ENCODE results near the gene ATM. TPM values are rescaled to one million over a fixed set of nuclear protein-coding genes. Genes with fewer than 3 reads are reported as not detected.

ATM gene
- total RNA-seq, 2 experiments from 2014 or later = 125 to 159 TPM

DNA sequence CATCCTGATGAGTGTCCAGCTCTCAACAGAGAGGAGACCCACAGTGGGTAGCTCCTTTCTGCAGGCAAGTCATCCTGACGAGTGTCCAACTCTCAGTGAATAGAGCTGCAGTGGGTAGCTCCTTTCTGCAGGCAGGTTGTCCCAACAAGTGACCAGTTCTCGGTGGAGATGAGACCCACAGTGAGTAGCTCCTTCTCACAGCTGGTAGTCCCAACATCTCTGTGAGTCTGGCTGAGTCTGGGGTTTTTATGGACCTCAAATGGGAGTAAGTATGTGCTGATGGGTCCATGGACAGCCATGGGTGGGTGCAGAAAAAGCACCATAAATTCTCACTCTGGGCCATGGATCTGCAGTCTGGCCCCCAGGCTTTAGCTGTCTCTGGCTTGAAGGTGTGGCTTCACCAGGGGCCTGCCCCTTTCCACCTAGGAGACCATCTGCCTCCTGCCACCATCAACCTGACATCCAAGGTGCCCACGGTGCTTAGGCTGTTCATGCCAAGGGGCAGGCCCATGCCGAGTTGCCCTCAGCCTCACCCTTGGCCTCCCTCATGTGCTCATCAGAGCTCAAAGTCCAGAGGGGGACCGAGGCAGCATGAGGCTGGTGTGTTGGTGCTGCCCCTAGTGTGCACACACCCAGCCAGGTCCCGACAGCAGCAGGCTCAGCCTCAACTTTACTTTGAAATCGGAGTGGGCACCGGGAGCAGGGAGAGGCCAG is 15.7 kb upstream of the ATM start:
- Histone ChIP-seq H3K9me2 (ENCODE audit: insufficient read depth, low read length) (no peaks in the 10 kb centered on the region), H3K9me3 (ENCODE audit: low read length) (peaks cover 72% of the 10 kb centered on the region), H3K4me2 (ENCODE audit: low read length) (no peak overlapping the region), H3K4me1 (ENCODE audit: insufficient read depth, low read length, poor library complexity, severe bottlenecking) (no peaks in the 10 kb centered on the region), H3K79me2 (ENCODE audit: insufficient read depth, low read depth, low read length) (peaks cover 81% of the 10 kb centered on the region), H3K36me3 (ENCODE audit: insufficient read depth, low read length) (peaks cover 99% of the 10 kb centered on the region), H3K27ac (ENCODE audit: low read depth, low read length, poor library complexity, severe bottlenecking) (no peak overlapping the region), H2AFZ (ENCODE audit: low read length) (no peak overlapping the region), H3K4me3 (ENCODE audit: low read depth, low read length, poor library complexity, severe bottlenecking) (no peak overlapping the region), H4K20me1 (ENCODE audit: insufficient read depth, low read length) (no peaks in the 10 kb centered on the region)
- no peak for TF ChIP-seq EZH2phosphoT487 (IDR thresholded peaks at IDR 0.05; ENCODE audit: borderline replicate concordance, low read depth, low read length)
- TF ChIP-seq, protein P1, sequence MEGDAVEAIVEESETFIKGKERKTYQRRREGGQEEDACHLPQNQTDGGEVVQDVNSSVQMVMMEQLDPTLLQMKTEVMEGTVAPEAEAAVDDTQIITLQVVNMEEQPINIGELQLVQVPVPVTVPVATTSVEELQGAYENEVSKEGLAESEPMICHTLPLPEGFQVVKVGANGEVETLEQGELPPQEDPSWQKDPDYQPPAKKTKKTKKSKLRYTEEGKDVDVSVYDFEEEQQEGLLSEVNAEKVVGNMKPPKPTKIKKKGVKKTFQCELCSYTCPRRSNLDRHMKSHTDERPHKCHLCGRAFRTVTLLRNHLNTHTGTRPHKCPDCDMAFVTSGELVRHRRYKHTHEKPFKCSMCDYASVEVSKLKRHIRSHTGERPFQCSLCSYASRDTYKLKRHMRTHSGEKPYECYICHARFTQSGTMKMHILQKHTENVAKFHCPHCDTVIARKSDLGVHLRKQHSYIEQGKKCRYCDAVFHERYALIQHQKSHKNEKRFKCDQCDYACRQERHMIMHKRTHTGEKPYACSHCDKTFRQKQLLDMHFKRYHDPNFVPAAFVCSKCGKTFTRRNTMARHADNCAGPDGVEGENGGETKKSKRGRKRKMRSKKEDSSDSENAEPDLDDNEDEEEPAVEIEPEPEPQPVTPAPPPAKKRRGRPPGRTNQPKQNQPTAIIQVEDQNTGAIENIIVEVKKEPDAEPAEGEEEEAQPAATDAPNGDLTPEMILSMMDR (conservative IDR thresholded peaks at IDR 0.05; ENCODE audit: low read length) = no peak
- ChIA-PET CTCF (ENCODE audit: unreplicated experiment) (no interaction called here), POLR2A (interaction anchor here (0.6 kb wide), 1 partner anchor 40 kb away, joined by 3 read pairs; no protein-coding TSS in a partner anchor)
- DNase-seq (ENCODE audit: low spot score) = peak; percentile 61
- BruUV-seq (replicated peaks) = no TSS peak
- intact Hi-C loops (cut with micrococcal nuclease; ENCODE audit: unreplicated experiment) = no loop called here

DNA sequence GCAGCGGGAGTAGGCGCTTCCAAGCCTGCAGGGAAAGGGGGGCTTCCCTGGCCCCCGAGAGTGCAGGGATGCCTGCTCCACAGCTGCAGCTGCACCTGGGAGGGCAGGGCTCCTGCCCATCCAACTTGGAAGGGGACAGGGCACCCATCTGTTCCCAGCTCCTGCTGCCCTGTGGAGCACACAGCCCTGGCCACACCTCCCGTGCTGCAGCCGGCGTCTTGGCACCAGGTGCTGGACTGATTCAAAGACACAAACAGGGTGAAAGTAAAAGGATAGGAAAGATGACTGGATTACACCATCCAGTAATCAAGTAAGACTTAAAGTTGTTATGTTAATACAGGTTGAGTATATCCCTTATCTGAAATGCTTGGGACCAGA is 15.2 kb upstream of the ATM start:
- no peak for DNase-seq (ENCODE audit: low spot score)
- Histone ChIP-seq H3K4me2 (ENCODE audit: low read length) (no peak overlapping the region), H3K4me1 (ENCODE audit: insufficient read depth, low read length, poor library complexity, severe bottlenecking) (no peaks in the 10 kb centered on the region), H3K9me3 (ENCODE audit: low read length) (peaks cover 72% of the 10 kb centered on the region), H3K4me3 (ENCODE audit: low read depth, low read length, poor library complexity, severe bottlenecking) (no peak overlapping the region), H3K79me2 (ENCODE audit: insufficient read depth, low read depth, low read length) (peaks cover 86% of the 10 kb centered on the region), H3K9me2 (ENCODE audit: insufficient read depth, low read length) (no peaks in the 10 kb centered on the region), H4K20me1 (ENCODE audit: insufficient read depth, low read length) (no peaks in the 10 kb centered on the region), H3K27ac (ENCODE audit: low read depth, low read length, poor library complexity, severe bottlenecking) (no peak overlapping the region), H2AFZ (ENCODE audit: low read length) (no peak overlapping the region), H3K36me3 (ENCODE audit: insufficient read depth, low read length) (peaks cover 99% of the 10 kb centered on the region)
- intact Hi-C loops (cut with micrococcal nuclease; ENCODE audit: unreplicated experiment) = no loop called here
- ChIA-PET POLR2A (interaction anchor here (0.6 kb wide), 1 partner anchor 39 kb away, joined by 3 read pairs; no protein-coding TSS in a partner anchor), CTCF (ENCODE audit: unreplicated experiment) (no interaction called here)
- no peak for TF ChIP-seq EZH2phosphoT487 (IDR thresholded peaks at IDR 0.05; ENCODE audit: borderline replicate concordance, low read depth, low read length)
- TF ChIP-seq, protein P1 (conservative IDR thresholded peaks at IDR 0.05; ENCODE audit: low read length) = no peak
- BruUV-seq (replicated peaks) = no TSS peak

DNA sequence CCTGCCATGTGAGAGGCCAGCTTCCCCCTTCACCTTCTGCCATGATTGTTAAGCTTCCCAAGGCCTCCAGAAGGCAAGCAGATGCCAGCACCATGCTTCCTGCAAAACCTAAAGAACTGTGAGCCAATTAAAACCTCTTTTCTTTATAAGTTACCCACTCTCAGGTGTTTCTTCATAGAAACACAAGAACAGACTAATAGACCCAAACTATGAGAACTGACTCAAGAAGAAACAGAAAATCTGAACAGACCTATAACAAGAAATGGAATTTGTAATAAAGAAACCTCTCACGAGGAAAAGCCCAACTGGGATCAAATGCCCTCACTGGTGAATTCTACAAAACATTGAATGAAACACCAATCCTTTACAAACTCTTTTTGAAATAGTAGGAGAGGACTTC is 12.4 kb upstream of the ATM start:
- intact Hi-C loops (cut with micrococcal nuclease; ENCODE audit: unreplicated experiment) = no loop called here
- no peaks in the 10 kb centered on the region for H3K4me1 ChIP-seq (ENCODE audit: insufficient read depth, low read length, poor library complexity, severe bottlenecking)
- TF ChIP-seq, protein P1 (conservative IDR thresholded peaks at IDR 0.05; ENCODE audit: low read length) = no peak
- TF ChIP-seq EZH2phosphoT487 (IDR thresholded peaks at IDR 0.05; ENCODE audit: borderline replicate concordance, low read depth, low read length) = no peak
- BruUV-seq (replicated peaks) = no TSS peak
- no peak for DNase-seq (ENCODE audit: low spot score)
- no peak overlapping the region for H3K27ac ChIP-seq (ENCODE audit: low read depth, low read length, poor library complexity, severe bottlenecking)
- H3K9me3 ChIP-seq (ENCODE audit: low read length) = peaks cover 49% of the 10 kb centered on the region
- H3K9me2 ChIP-seq (ENCODE audit: insufficient read depth, low read length) = no peaks in the 10 kb centered on the region
- no peaks in the 10 kb centered on the region for H4K20me1 ChIP-seq (ENCODE audit: insufficient read depth, low read length)
- ChIA-PET CTCF (ENCODE audit: unreplicated experiment) (no interaction called here), POLR2A (interaction anchor here (0.6 to 0.8 kb wide), 3 partner anchors 40 to 184 kb away, joined by 3 to 8 read pairs (median 5); no protein-coding TSS in a partner anchor)
- no peak overlapping the region for H3K4me3 ChIP-seq (ENCODE audit: low read depth, low read length, poor library complexity, severe bottlenecking)
- H3K79me2 ChIP-seq (ENCODE audit: insufficient read depth, low read depth, low read length) = peaks cover 91% of the 10 kb centered on the region
- no peak overlapping the region for H2AFZ ChIP-seq (ENCODE audit: low read length)
- H3K4me2 ChIP-seq (ENCODE audit: low read length) = no peak overlapping the region
- peaks cover 93% of the 10 kb centered on the region for H3K36me3 ChIP-seq (ENCODE audit: insufficient read depth, low read length)

Measured in OCI-LY7 (cell line).